HCT116 (cell line): ENCODE measurements around the gene SRCAP. TPM values are rescaled to one million over a fixed set of nuclear protein-coding genes. Genes with fewer than 3 reads are reported as not detected.
A peak's percentile ranks its signal among the peaks of the same experiment; 100 is the strongest.

Source experiments
- ATAC-seq: fragments of 200-7000 bp; cut with Tn5 transposase; 2 replicates; pipeline ENCODE4 v1.9.1; 2020; ENCODE audit warnings: mild to moderate bottlenecking, moderate library complexity
- BruUV-seq: library from RNA; stranded (reverse); fragments of 400-500 nt; replicated peaks from 2 replicates; lab custom pipeline; 2021; lab: Mats Ljungman, UMichigan
- CTCF ChIA-PET: fragments of 300-600 bp; sonication (Branson Sonifier 250); formaldehyde crosslinking; loops from one replicate; lab custom pipeline; 2021; ENCODE audit warnings: antibody characterized with exemption; lab: Charles Lee
- POLR2A ChIA-PET: fragments of 300-600, 350-600 bp; sonication (Branson Sonifier 250); formaldehyde crosslinking; loops from one replicate; lab custom pipeline; 2021; ENCODE audit warnings: antibody characterized with exemption; lab: Charles Lee
- RAD21 ChIA-PET, 2 experiments: fragments of 300-600 bp; sonication (Branson Sonifier 250); formaldehyde crosslinking; loops; one replicate each; lab custom pipeline; 2023; ENCODE audit warnings: low total read pairs in 2 of 2; ENCODE audit not compliant: uncharacterized antibody in 2 of 2, unreplicated experiment in 2 of 2, low non-redundant PET in 1 of 2; lab: Charles Lee
- DNase-seq: peaks from one replicate; pipeline ENCODE4 v3.0.0-alpha.2; 2010; ENCODE audit warnings: low read depth, low spot score
- H2AFZ ChIP-seq: fragments of 200-600 bp; shearing (Covaris generic), sonication (generic); 2 replicates; pipeline ENCODE4 v1.6.1; 2017; ENCODE audit warnings: low read depth, mixed run types, mixed read lengths, antibody characterized with exemption, low read length; ENCODE audit not compliant: poor library complexity, severe bottlenecking
- H3K27ac ChIP-seq: 2 replicates; pipeline ENCODE4 v1.5.1; 2012; ENCODE audit warnings: low read depth, low read length
- H3K27me3 ChIP-seq: fragments of 200-600 bp; sonication (generic); 2 replicates; pipeline ENCODE4 v1.6.1; 2016; ENCODE audit warnings: mixed run types, low read length, mixed read lengths; ENCODE audit not compliant: insufficient read depth
- H3K36me3 ChIP-seq, 2 experiments: fragments of 200-500 bp in 1 of 2; fragments of 200-600 bp in 1 of 2; sonication (Bioruptor generic) in 1 of 2; sonication (generic) in 1 of 2; 2 replicates each; pipeline versions ENCODE4 v1.5.1 to v1.6.1; 2014 to 2016; ENCODE audit warnings: low read length in 2 of 2, inconsistent platforms in 1 of 2, mixed read lengths in 1 of 2, mixed run types in 1 of 2; ENCODE audit not compliant: insufficient read depth in 2 of 2, control insufficient read depth in 1 of 2
- H3K4me1 ChIP-seq, 2 experiments: fragments of 200-600 bp in 1 of 2; sonication (generic) in 1 of 2; 2 replicates each; pipeline versions ENCODE4 v1.5.1 to v1.6.1; 2012 to 2017; ENCODE audit warnings: low read length in 2 of 2, inconsistent platforms in 1 of 2, mild to moderate bottlenecking in 1 of 2, mixed read lengths in 1 of 2, mixed run types in 1 of 2, moderate library complexity in 1 of 2; ENCODE audit not compliant: insufficient read depth in 2 of 2, control insufficient read depth in 1 of 2
- H3K4me2 ChIP-seq: fragments of 200-600 bp; sonication (generic); 2 replicates; pipeline ENCODE4 v1.6.1; 2017; ENCODE audit warnings: mixed run types, low read length, mixed read lengths
- H3K4me3 ChIP-seq, 2 experiments: fragments of 200-600 bp in 1 of 2; sonication (generic) in 1 of 2; replicated peaks in 1 of 2; 2 replicates each; pipeline ENCODE4 v1.5.1; 2011 to 2016; ENCODE audit warnings: low read length in 2 of 2, control low read depth in 1 of 2, low read depth in 1 of 2, mild to moderate bottlenecking in 1 of 2, mixed read lengths in 1 of 2, mixed run types in 1 of 2
- H3K79me2 ChIP-seq: fragments of 200-600 bp; sonication (generic); 2 replicates; pipeline ENCODE4 v1.6.1; 2017; ENCODE audit warnings: mild to moderate bottlenecking, mixed run types, low read length, moderate library complexity, mixed read lengths; ENCODE audit not compliant: insufficient read depth
- H3K9ac ChIP-seq: fragments of 200-600 bp; sonication (generic); 2 replicates; pipeline ENCODE4 v1.6.1; 2016; ENCODE audit warnings: low read length, mixed read lengths
- H3K9me2 ChIP-seq: fragments of 200-600 bp; sonication (generic), shearing (Covaris generic); 2 replicates; pipeline ENCODE4 v1.6.1; 2017; ENCODE audit warnings: mixed run types, mild to moderate bottlenecking, moderate library complexity; ENCODE audit not compliant: insufficient read depth
- H3K9me3 ChIP-seq, 2 experiments: fragments of 200-500 bp in 1 of 2; fragments of 200-600 bp in 1 of 2; sonication (Bioruptor generic) in 1 of 2; sonication (generic) in 1 of 2; 2 replicates each; pipeline ENCODE4 v1.6.1; 2014 to 2017; ENCODE audit warnings: low read length in 2 of 2, mixed read lengths in 2 of 2, inconsistent platforms in 1 of 2, low read depth in 1 of 2, mild to moderate bottlenecking in 1 of 2, mixed run types in 1 of 2, moderate library complexity in 1 of 2; ENCODE audit not compliant: control insufficient read depth in 1 of 2, insufficient read depth in 1 of 2
- H4K20me1 ChIP-seq: fragments of 200-600 bp; sonication (generic), shearing (Covaris generic); 2 replicates; pipeline ENCODE4 v1.6.1; 2017; ENCODE audit warnings: mixed run types, mild to moderate bottlenecking, moderate library complexity; ENCODE audit not compliant: insufficient read depth
- CBX3 ChIP-seq: IDR thresholded peaks from 2 replicates; pipeline ENCODE4 v1.6.1; 2012; ENCODE audit warnings: low read depth
- EZH2 ChIP-seq: fragments of 200-600 bp; sonication (generic); IDR thresholded peaks from 2 replicates; pipeline ENCODE4 v1.6.1; 2017; ENCODE audit warnings: antibody characterized with exemption, mixed run types
- EZH2phosphoT487 ChIP-seq: fragments of 200-600 bp; IDR thresholded peaks from 2 replicates; pipeline ENCODE4 v1.6.1; 2018; ENCODE audit warnings: antibody characterized with exemption, borderline replicate concordance
- POLR2A ChIP-seq: IDR thresholded peaks from 2 replicates; pipeline ENCODE4 v1.7.0; 2011; ENCODE audit warnings: borderline replicate concordance; ENCODE audit not compliant: insufficient read depth, insufficient read length; ENCODE audit errors: extremely low read depth
- SIN3A ChIP-seq: IDR thresholded peaks from 2 replicates; pipeline ENCODE4 v1.6.1; 2012; ENCODE audit warnings: low read depth
- SRF ChIP-seq: IDR thresholded peaks from 2 replicates; pipeline ENCODE4 v1.6.1; 2012; ENCODE audit warnings: low read depth
- YY1 ChIP-seq: IDR thresholded peaks from 2 replicates; pipeline ENCODE4 v1.6.1; 2011; ENCODE audit warnings: low read length, low read depth, moderate library complexity, mild to moderate bottlenecking; ENCODE audit not compliant: insufficient replicate concordance; ENCODE audit errors: extremely low read depth
- ZFX ChIP-seq: fragments of 450-650 bp; IDR thresholded peaks from 2 replicates; pipeline ENCODE4 v1.6.1; 2017
- intact Hi-C: fragments of 100-400 bp; cut with micrococcal nuclease; formaldehyde crosslinking; loops from 2 replicates; pipeline ENCODE4 v1.10.0; 2022
- total RNA-seq: library from RNA; stranded (reverse); gene quantifications from one replicate; pipeline ENCODE4 v1.2.1, GENCODE V29; 2021; ENCODE audit not compliant: unreplicated experiment
- TF ChIP-seq, protein P1 (sequence below): IDR thresholded peaks from 2 replicates; pipeline ENCODE4 v1.6.1; 2011; ENCODE audit warnings: mild to moderate bottlenecking, low read length, moderate library complexity; ENCODE audit not compliant: insufficient replicate concordance; ENCODE audit errors: extremely low read depth
- TF ChIP-seq, protein P2 (sequence below), 3 experiments: fragments of 200-600 bp in 1 of 3; sonication (generic) in 1 of 3; IDR thresholded peaks in 2 of 3; conservative IDR thresholded peaks in 1 of 3; 2 replicates each; pipeline ENCODE4 v1.5.1; 2012 to 2017; ENCODE audit warnings: low read depth in 2 of 3, low read length in 2 of 3, antibody characterized with exemption in 1 of 3, borderline replicate concordance in 1 of 3, control low read depth in 1 of 3, mild to moderate bottlenecking in 1 of 3, mixed read lengths in 1 of 3, mixed run types in 1 of 3, moderate library complexity in 1 of 3; ENCODE audit not compliant: insufficient read depth in 1 of 3

Gene SRCAP
- total RNA-seq, 1 experiment from 2014 or later: 59.6 TPM

DNA sequence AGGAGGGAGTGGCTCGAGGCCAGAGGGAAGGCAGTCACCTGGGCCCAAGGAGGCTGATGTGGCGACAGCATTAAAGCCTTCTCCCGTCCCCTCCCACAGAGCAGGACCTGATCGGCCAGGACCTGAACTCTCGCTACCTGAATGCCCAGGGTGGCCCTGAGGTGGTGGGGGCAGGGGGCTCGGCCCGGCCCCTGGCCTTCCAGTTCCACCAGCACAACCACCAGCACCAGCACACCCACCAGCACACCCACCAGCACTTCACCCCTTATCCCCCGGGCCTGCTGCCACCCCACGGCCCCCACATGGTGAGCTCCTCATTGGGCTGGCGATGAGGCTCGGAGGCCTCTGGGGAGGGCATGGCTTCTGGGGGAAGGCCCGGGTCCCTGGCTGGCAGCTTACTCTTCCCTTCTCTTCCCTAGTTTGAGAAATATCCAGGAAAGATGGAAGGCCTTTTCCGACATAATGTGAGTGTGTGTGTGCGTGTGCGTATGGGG, 34.3 kb upstream of the SRCAP start:
- Histone ChIP-seq H3K9me2 (no peaks in the 10 kb centered on the region), H3K27ac (no peak overlapping the region), H3K79me2 (peaks cover 41% of the 10 kb centered on the region), H3K4me3 (no peak overlapping the region), H3K4me1 (peaks cover 9 to 13% of the 10 kb centered on the region in 2 experiments), H4K20me1 (no peaks in the 10 kb centered on the region), H2AFZ (no peak overlapping the region), H3K9ac (no peak overlapping the region), H3K9me3 (no peaks in the 10 kb centered on the region), H3K4me2 (no peak overlapping the region), H3K27me3 (no peaks in the 10 kb centered on the region), H3K36me3 (peaks cover 34 to 35% of the 10 kb centered on the region in 2 experiments)
- no peak for ATAC-seq
- DNase-seq: no peak
- RAD21 ChIA-PET: no interaction called here
- CTCF ChIA-PET: interaction anchor here (1.1 kb wide), 1 partner anchor 29 kb away, joined by 3 read pairs; no protein-coding TSS in a partner anchor
- TF ChIP-seq ZFX (no peak), SIN3A (no peak), POLR2A (no peak)
- TF ChIP-seq, protein P1, sequence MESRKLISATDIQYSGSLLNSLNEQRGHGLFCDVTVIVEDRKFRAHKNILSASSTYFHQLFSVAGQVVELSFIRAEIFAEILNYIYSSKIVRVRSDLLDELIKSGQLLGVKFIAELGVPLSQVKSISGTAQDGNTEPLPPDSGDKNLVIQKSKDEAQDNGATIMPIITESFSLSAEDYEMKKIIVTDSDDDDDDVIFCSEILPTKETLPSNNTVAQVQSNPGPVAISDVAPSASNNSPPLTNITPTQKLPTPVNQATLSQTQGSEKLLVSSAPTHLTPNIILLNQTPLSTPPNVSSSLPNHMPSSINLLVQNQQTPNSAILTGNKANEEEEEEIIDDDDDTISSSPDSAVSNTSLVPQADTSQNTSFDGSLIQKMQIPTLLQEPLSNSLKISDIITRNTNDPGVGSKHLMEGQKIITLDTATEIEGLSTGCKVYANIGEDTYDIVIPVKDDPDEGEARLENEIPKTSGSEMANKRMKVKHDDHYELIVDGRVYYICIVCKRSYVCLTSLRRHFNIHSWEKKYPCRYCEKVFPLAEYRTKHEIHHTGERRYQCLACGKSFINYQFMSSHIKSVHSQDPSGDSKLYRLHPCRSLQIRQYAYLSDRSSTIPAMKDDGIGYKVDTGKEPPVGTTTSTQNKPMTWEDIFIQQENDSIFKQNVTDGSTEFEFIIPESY: no peak
- BruUV-seq: no TSS peak
- intact Hi-C loops: no loop called here
- POLR2A ChIA-PET: no interaction called here

DNA sequence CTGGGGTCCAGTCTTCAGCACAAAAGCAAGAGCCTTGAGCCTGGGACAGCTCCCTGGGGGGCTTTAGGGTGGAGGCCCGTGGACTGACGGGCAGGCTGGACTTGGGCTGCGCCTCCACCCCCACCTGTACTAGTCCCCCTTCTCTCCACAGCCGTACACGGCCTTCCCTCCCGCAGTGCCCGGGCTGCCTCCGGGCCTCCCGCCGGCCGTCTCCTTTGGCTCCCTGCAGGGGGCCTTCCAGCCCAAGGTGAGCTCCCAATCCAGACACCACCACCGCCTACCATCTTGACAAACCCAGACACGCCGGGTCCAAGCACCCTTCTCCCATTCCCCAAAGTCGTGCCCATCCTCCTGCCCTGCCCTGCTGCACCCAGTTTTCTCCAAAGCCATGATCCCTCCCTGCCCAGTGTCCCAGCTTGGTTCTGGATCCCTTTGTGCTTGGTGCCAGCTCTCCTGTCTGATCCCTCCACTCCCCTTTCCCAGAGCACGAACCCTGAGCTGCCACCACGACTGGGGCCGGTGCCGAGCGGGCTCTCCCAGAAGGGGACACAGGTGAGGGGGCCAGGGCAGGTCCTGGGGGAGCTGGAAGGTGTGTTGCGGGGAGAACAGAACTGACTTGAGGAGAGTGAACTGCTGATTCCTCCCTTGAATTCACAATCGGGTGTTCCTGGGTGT, 33.7 kb upstream of the SRCAP start:
- Histone ChIP-seq H2AFZ (no peak overlapping the region), H3K4me1 (peaks cover 9 to 10% of the 10 kb centered on the region in 2 experiments), H3K36me3 (peaks cover 34 to 35% of the 10 kb centered on the region in 2 experiments), H3K9ac (no peak overlapping the region), H4K20me1 (no peaks in the 10 kb centered on the region), H3K4me3 (no peak overlapping the region), H3K9me2 (no peaks in the 10 kb centered on the region), H3K9me3 (no peaks in the 10 kb centered on the region), H3K27me3 (no peaks in the 10 kb centered on the region), H3K79me2 (peaks cover 35% of the 10 kb centered on the region), H3K4me2 (no peak overlapping the region), H3K27ac (peak overlapping the region; percentile 5; the same call in 1 of the 2 replicates)
- BruUV-seq: no TSS peak
- ChIA-PET CTCF (interaction anchor here (1.1 kb wide), 1 partner anchor 29 kb away, joined by 3 read pairs; no protein-coding TSS in a partner anchor), POLR2A (no interaction called here), RAD21 (no interaction called here)
- ATAC-seq: peak; percentile 32; the same call in 1 of the 2 replicates
- intact Hi-C loops: no loop called here
- DNase-seq: no peak
- TF ChIP-seq EZH2 (no peak), YY1 (no peak), SRF (no peak), EZH2phosphoT487 (no peak), CBX3 (no peak)
- TF ChIP-seq, protein P2, sequence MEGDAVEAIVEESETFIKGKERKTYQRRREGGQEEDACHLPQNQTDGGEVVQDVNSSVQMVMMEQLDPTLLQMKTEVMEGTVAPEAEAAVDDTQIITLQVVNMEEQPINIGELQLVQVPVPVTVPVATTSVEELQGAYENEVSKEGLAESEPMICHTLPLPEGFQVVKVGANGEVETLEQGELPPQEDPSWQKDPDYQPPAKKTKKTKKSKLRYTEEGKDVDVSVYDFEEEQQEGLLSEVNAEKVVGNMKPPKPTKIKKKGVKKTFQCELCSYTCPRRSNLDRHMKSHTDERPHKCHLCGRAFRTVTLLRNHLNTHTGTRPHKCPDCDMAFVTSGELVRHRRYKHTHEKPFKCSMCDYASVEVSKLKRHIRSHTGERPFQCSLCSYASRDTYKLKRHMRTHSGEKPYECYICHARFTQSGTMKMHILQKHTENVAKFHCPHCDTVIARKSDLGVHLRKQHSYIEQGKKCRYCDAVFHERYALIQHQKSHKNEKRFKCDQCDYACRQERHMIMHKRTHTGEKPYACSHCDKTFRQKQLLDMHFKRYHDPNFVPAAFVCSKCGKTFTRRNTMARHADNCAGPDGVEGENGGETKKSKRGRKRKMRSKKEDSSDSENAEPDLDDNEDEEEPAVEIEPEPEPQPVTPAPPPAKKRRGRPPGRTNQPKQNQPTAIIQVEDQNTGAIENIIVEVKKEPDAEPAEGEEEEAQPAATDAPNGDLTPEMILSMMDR (IDR thresholded peaks at IDR 0.05 in 2 of 3, conservative IDR thresholded peaks at IDR 0.05 in 1 of 3; ENCODE audit: borderline replicate concordance in 1 of 3, insufficient read depth in 1 of 3, low read depth in 2 of 3, low read length in 2 of 3): no peak
- TF ChIP-seq, protein P1: no peak
